ENCODE results near the gene IGF2BP1.

Gene IGF2BP1

GRCh38 chr17:49015924-49016774, 19.0 kb downstream of the IGF2BP1 start:
- H3K27ac ChIP-seq (replicated peaks; ENCODE audit: low read length) = peak overlapping the region; percentile 19
- H2AFZ ChIP-seq (ENCODE audit: low read length) = no peak overlapping the region
- H4K8ac ChIP-seq (ENCODE audit: low read depth, low read length) = no peak overlapping the region
- peak overlapping the region; percentile 47 for H2AK5ac ChIP-seq (ENCODE audit: low read depth, low read length)
- H3K9me3 ChIP-seq (replicated peaks in 1 of 2; ENCODE audit: control insufficient read depth in 2 of 2, insufficient read depth in 1 of 2, low read depth in 1 of 2, low read length in 2 of 2) = no peaks in the 10 kb centered on the region
- no peak overlapping the region for H3K4ac ChIP-seq (ENCODE audit: low read length)
- no CpG with 5 or more reads among the region's 11 CpGs for WGBS, 2 donors (ENCODE audit: extremely low coverage in 2 of 2, insufficient read length in 2 of 2, insufficient replicate concordance in 1 of 2)
- H3K9ac ChIP-seq (ENCODE audit: low read depth, low read length, poor library complexity) = peak overlapping the region; percentile 75
- H3K79me1 ChIP-seq (ENCODE audit: low read depth, low read length) = peaks cover 8% of the 10 kb centered on the region
- H3K36me3 ChIP-seq (replicated peaks in 1 of 2; ENCODE audit: control insufficient read depth in 2 of 2, insufficient read depth in 2 of 2, low read length in 2 of 2) = peaks cover 26 to 81% of the 10 kb centered on the region in 2 donors
- peaks cover 23 to 58% of the 10 kb centered on the region in 2 donors for H3K4me1 ChIP-seq (ENCODE audit: control insufficient read depth in 2 of 2, insufficient read depth in 1 of 2, low read depth in 1 of 2, low read length in 2 of 2)
- no peak for DNase-seq (ENCODE audit: low spot score)
- no peak overlapping the region for H2BK12ac ChIP-seq (ENCODE audit: low read length)
- H3K27me3 ChIP-seq (ENCODE audit: control insufficient read depth in 3 of 3, insufficient read depth in 3 of 3, low read depth in 1 of 3, low read length in 3 of 3) = no peaks in the 10 kb centered on the region
- no peak overlapping the region for H3K14ac ChIP-seq (ENCODE audit: low read length)
- no peak overlapping the region for H3K18ac ChIP-seq (ENCODE audit: low read length)
- no peak overlapping the region for H3K4me2 ChIP-seq (ENCODE audit: insufficient read depth, low read length, poor library complexity, severe bottlenecking)
- H4K91ac ChIP-seq (ENCODE audit: low read depth, low read length, poor library complexity) = no peak overlapping the region
- no peak overlapping the region for H2BK15ac ChIP-seq (ENCODE audit: low read length)
- no peak overlapping the region for H2BK5ac ChIP-seq (ENCODE audit: low read length)
- H3K23ac ChIP-seq (ENCODE audit: low read depth, low read length, poor library complexity) = no peak overlapping the region
- no peak overlapping the region for H2BK120ac ChIP-seq (ENCODE audit: low read depth, low read length)
- no peak overlapping the region for H3K4me3 ChIP-seq (ENCODE audit: low read length in 2 of 2)

DNA sequence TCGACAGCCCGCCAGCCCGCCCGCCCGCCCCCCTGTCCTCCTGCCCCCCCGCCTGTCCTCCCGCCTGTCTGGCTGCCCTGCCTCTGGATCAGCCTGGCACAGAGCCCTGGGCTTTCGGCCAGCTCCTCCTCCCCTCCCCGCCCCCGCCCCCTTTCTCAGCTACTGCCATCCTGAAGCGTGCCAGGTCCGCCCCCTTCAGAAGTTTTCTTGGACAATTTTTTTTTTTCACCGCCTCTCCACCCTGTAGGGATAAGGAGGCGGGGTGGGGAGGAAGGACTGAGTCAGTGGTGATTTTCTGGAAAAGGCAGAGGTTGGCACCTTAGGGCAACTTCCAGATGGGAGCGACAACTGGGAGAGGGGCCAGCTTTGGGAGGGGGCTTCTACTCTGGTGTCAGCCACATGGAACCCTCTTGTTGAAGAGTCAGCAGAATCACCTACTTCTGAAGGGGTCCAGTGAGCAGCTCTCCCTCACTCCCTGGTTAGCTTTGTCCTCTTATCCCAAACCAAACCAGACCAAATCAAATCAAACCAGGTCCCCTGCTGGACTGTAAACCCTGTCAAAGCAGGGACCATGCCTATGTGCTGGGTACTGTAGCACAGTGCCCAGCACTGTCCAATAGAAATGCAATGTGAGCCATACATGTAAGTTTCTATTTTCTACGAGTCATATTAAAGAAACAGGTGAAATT, 19.7 kb downstream of the IGF2BP1 start:
- WGBS, 2 donors (ENCODE audit: extremely low coverage in 2 of 2, insufficient read length in 2 of 2, insufficient replicate concordance in 1 of 2) = no CpG with 5 or more reads among the region's 16 CpGs
- Histone ChIP-seq H3K27ac (replicated peaks; ENCODE audit: low read length) (no peak overlapping the region), H2AK5ac (ENCODE audit: low read depth, low read length) (no peak overlapping the region), H2BK5ac (ENCODE audit: low read length) (no peak overlapping the region), H3K4me3 (ENCODE audit: low read length in 2 of 2) (no peak overlapping the region), H2AFZ (ENCODE audit: low read length) (no peak overlapping the region), H3K23ac (ENCODE audit: low read depth, low read length, poor library complexity) (no peak overlapping the region), H3K4ac (ENCODE audit: low read length) (no peak overlapping the region), H3K4me1 (ENCODE audit: control insufficient read depth in 2 of 2, insufficient read depth in 1 of 2, low read depth in 1 of 2, low read length in 2 of 2) (peaks cover 30 to 60% of the 10 kb centered on the region in 2 donors), H4K8ac (ENCODE audit: low read depth, low read length) (no peak overlapping the region), H2BK120ac (ENCODE audit: low read depth, low read length) (no peak overlapping the region), H3K27me3 (ENCODE audit: control insufficient read depth in 3 of 3, insufficient read depth in 3 of 3, low read depth in 1 of 3, low read length in 3 of 3) (no peaks in the 10 kb centered on the region), H2BK12ac (ENCODE audit: low read length) (no peak overlapping the region), H3K14ac (ENCODE audit: low read length) (no peak overlapping the region), H3K79me1 (ENCODE audit: low read depth, low read length) (peaks cover 8% of the 10 kb centered on the region), H3K36me3 (replicated peaks in 1 of 2; ENCODE audit: control insufficient read depth in 2 of 2, insufficient read depth in 2 of 2, low read length in 2 of 2) (peaks cover 26 to 79% of the 10 kb centered on the region in 2 donors), H3K9ac (ENCODE audit: low read depth, low read length, poor library complexity) (no peak overlapping the region), H3K18ac (ENCODE audit: low read length) (no peak overlapping the region), H3K9me3 (replicated peaks in 1 of 2; ENCODE audit: control insufficient read depth in 2 of 2, insufficient read depth in 1 of 2, low read depth in 1 of 2, low read length in 2 of 2) (no peaks in the 10 kb centered on the region), H2BK15ac (ENCODE audit: low read length) (no peak overlapping the region), H3K4me2 (ENCODE audit: insufficient read depth, low read length, poor library complexity, severe bottlenecking) (no peak overlapping the region), H4K91ac (ENCODE audit: low read depth, low read length, poor library complexity) (no peak overlapping the region)
- no peak for DNase-seq (ENCODE audit: low spot score)

- Histone ChIP-seq H2BK15ac (ENCODE audit: low read length) (no peak overlapping the region), H4K8ac (ENCODE audit: low read depth, low read length) (no peak overlapping the region), H4K91ac (ENCODE audit: low read depth, low read length, poor library complexity) (no peak overlapping the region), H2AFZ (ENCODE audit: low read length) (no peak overlapping the region), H3K23ac (ENCODE audit: low read depth, low read length, poor library complexity) (no peak overlapping the region), H2BK120ac (ENCODE audit: low read depth, low read length) (no peak overlapping the region), H2BK5ac (ENCODE audit: low read length) (no peak overlapping the region), H3K79me1 (ENCODE audit: low read depth, low read length) (peaks cover 8% of the 10 kb centered on the region), H3K14ac (ENCODE audit: low read length) (no peak overlapping the region), H3K4me1 (ENCODE audit: control insufficient read depth in 2 of 2, insufficient read depth in 1 of 2, low read depth in 1 of 2, low read length in 2 of 2) (peaks cover 29 to 54% of the 10 kb centered on the region in 2 donors), H3K9ac (ENCODE audit: low read depth, low read length, poor library complexity) (no peak overlapping the region), H2BK12ac (ENCODE audit: low read length) (no peak overlapping the region), H3K4ac (ENCODE audit: low read length) (no peak overlapping the region), H3K4me3 (ENCODE audit: low read length in 2 of 2) (no peak overlapping the region), H3K18ac (ENCODE audit: low read length) (no peak overlapping the region), H3K27ac (replicated peaks; ENCODE audit: low read length) (peak overlapping the region; percentile 11), H3K9me3 (replicated peaks in 1 of 2; ENCODE audit: control insufficient read depth in 2 of 2, insufficient read depth in 1 of 2, low read depth in 1 of 2, low read length in 2 of 2) (no peaks in the 10 kb centered on the region), H3K4me2 (ENCODE audit: insufficient read depth, low read length, poor library complexity, severe bottlenecking) (no peak overlapping the region), H3K36me3 (replicated peaks in 1 of 2; ENCODE audit: control insufficient read depth in 2 of 2, insufficient read depth in 2 of 2, low read length in 2 of 2) (peaks cover 26 to 77% of the 10 kb centered on the region in 2 donors), H3K27me3 (ENCODE audit: control insufficient read depth in 3 of 3, insufficient read depth in 3 of 3, low read depth in 1 of 3, low read length in 3 of 3) (no peaks in the 10 kb centered on the region), H2AK5ac (ENCODE audit: low read depth, low read length) (no peak overlapping the region)
- DNase-seq (ENCODE audit: low spot score) = no peak
- WGBS, 2 donors (ENCODE audit: extremely low coverage in 2 of 2, insufficient read length in 2 of 2, insufficient replicate concordance in 1 of 2) = no CpG with 5 or more reads among the region's 4 CpGs
These were observed 21.0 kb downstream of the IGF2BP1 start for GRCh38 chr17:49018116-49018612.

GRCh38 chr17:49018748-49019147, 21.6 kb downstream of the IGF2BP1 start:
- Histone ChIP-seq H3K4me2 (ENCODE audit: insufficient read depth, low read length, poor library complexity, severe bottlenecking) (no peak overlapping the region), H3K27me3 (ENCODE audit: control insufficient read depth in 3 of 3, insufficient read depth in 3 of 3, low read depth in 1 of 3, low read length in 3 of 3) (no peaks in the 10 kb centered on the region), H2AK5ac (ENCODE audit: low read depth, low read length) (no peak overlapping the region), H3K79me1 (ENCODE audit: low read depth, low read length) (peaks cover 8% of the 10 kb centered on the region), H2BK120ac (ENCODE audit: low read depth, low read length) (no peak overlapping the region), H3K18ac (ENCODE audit: low read length) (no peak overlapping the region), H4K8ac (ENCODE audit: low read depth, low read length) (no peak overlapping the region), H3K4ac (ENCODE audit: low read length) (no peak overlapping the region), H3K36me3 (replicated peaks in 1 of 2; ENCODE audit: control insufficient read depth in 2 of 2, insufficient read depth in 2 of 2, low read length in 2 of 2) (peaks cover 26 to 80% of the 10 kb centered on the region in 2 donors), H2BK12ac (ENCODE audit: low read length) (no peak overlapping the region), H2BK5ac (ENCODE audit: low read length) (no peak overlapping the region), H4K91ac (ENCODE audit: low read depth, low read length, poor library complexity) (no peak overlapping the region), H3K9me3 (replicated peaks in 1 of 2; ENCODE audit: control insufficient read depth in 2 of 2, insufficient read depth in 1 of 2, low read depth in 1 of 2, low read length in 2 of 2) (no peaks in the 10 kb centered on the region), H2AFZ (ENCODE audit: low read length) (no peak overlapping the region), H3K4me1 (ENCODE audit: control insufficient read depth in 2 of 2, insufficient read depth in 1 of 2, low read depth in 1 of 2, low read length in 2 of 2) (peaks cover 26 to 57% of the 10 kb centered on the region in 2 donors), H3K9ac (ENCODE audit: low read depth, low read length, poor library complexity) (no peak overlapping the region), H3K23ac (ENCODE audit: low read depth, low read length, poor library complexity) (no peak overlapping the region), H2BK15ac (ENCODE audit: low read length) (no peak overlapping the region), H3K4me3 (ENCODE audit: low read length in 2 of 2) (no peak overlapping the region), H3K27ac (replicated peaks; ENCODE audit: low read length) (peak overlapping the region; percentile 25), H3K14ac (ENCODE audit: low read length) (no peak overlapping the region)
- no CpG with 5 or more reads among the region's 1 CpG for WGBS, 2 donors (ENCODE audit: extremely low coverage in 2 of 2, insufficient read length in 2 of 2, insufficient replicate concordance in 1 of 2)
- no peak for DNase-seq (ENCODE audit: low spot score)
